Osteoblast (primary cell): ENCODE measurements around the gene TTLL13. TPM values are rescaled to one million over a fixed set of nuclear protein-coding genes. Genes with fewer than 3 reads are reported as not detected.
"Not testable (repeated sequence)": the region's sequence is repeated elsewhere in the genome, so short reads cannot be mapped to it uniquely, and the experiment has no call there.

Source experiments
- DNase-seq: peaks from one replicate; pipeline ENCODE4 v3.0.0; 2011; ENCODE audit warnings: low spot score, mixed read lengths; ENCODE audit not compliant: insufficient read length; ENCODE audit errors: missing footprints
- H2AFZ ChIP-seq: 2 replicates; pipeline ENCODE4 v1.6.0; 2011; ENCODE audit warnings: mild to moderate bottlenecking, low read length
- H3K27ac ChIP-seq: 2 replicates; pipeline ENCODE4 v1.5.1; 2011; ENCODE audit warnings: mild to moderate bottlenecking, low read depth, low read length, moderate library complexity
- H3K27me3 ChIP-seq: 2 replicates; pipeline ENCODE4 v1.6.0; 2012; ENCODE audit warnings: mild to moderate bottlenecking, control low read depth, inconsistent platforms, low read length, moderate library complexity; ENCODE audit not compliant: insufficient read depth
- H3K36me3 ChIP-seq: 2 replicates; pipeline ENCODE4 v1.5.1; 2011; ENCODE audit warnings: mild to moderate bottlenecking, low read length, control low read depth, moderate library complexity; ENCODE audit not compliant: insufficient read depth
- H3K4me1 ChIP-seq: 2 replicates; pipeline ENCODE4 v1.5.1; 2011; ENCODE audit warnings: mild to moderate bottlenecking, low read length, control low read depth, moderate library complexity; ENCODE audit not compliant: insufficient read depth
- H3K4me2 ChIP-seq: 2 replicates; pipeline ENCODE4 v1.6.0; 2011; ENCODE audit warnings: mild to moderate bottlenecking, low read length; ENCODE audit not compliant: insufficient read depth
- H3K4me3 ChIP-seq: fragments of 200-600 bp; sonication (generic); 3 replicates; pipeline ENCODE4 v1.5.1; 2012; ENCODE audit warnings: mild to moderate bottlenecking, low read length, inconsistent platforms; ENCODE audit not compliant: insufficient read depth
- H3K79me2 ChIP-seq: 2 replicates; pipeline ENCODE4 v1.6.0; 2012; ENCODE audit warnings: mild to moderate bottlenecking, low read length, control low read depth, inconsistent platforms; ENCODE audit not compliant: insufficient read depth
- H3K9me3 ChIP-seq: 2 replicates; pipeline ENCODE4 v1.5.1; 2011; ENCODE audit warnings: low read depth, low read length, control low read depth
- H4K20me1 ChIP-seq: 2 replicates; pipeline ENCODE4 v1.6.0; 2012; ENCODE audit warnings: mild to moderate bottlenecking, low read length, control low read depth; ENCODE audit not compliant: insufficient read depth
- CTCF ChIP-seq: IDR thresholded peaks from 2 replicates; pipeline ENCODE4 v1.5.1; 2011; ENCODE audit warnings: mild to moderate bottlenecking, low read depth, low read length, moderate library complexity; ENCODE audit errors: extremely low read depth
- total RNA-seq: library from RNA; depleted of rRNA; stranded (reverse); fragments of >200 nt; gene quantifications from 2 replicates; pipeline ENCODE4 v1.2.3, GENCODE V29; 2012

TTLL13 gene
- total RNA-seq, 1 donor, result under 0.01 TPM

- Histone ChIP-seq H3K27ac (no peak overlapping the region), H3K36me3 (no peaks in the 10 kb centered on the region), H3K9me3 (no peaks in the 10 kb centered on the region), H3K4me2 (peak overlapping the region; percentile 87), H3K4me3 (peak overlapping the region; percentile 82), H3K79me2 (no peaks in the 10 kb centered on the region), H4K20me1 (no peaks in the 10 kb centered on the region), H3K4me1 (peaks cover 5% of the 10 kb centered on the region), H2AFZ (peak overlapping the region; percentile 96), H3K27me3 (peaks cover 4% of the 10 kb centered on the region)
- no peak for TF ChIP-seq CTCF
- DNase-seq, result no peak
Observed at GRCh38 chr15:90248789-90249202, 560 bp upstream of the TTLL13 start.

- peaks cover 12% of the 10 kb centered on the region for H3K4me1 ChIP-seq
- no peaks in the 10 kb centered on the region for H3K27me3 ChIP-seq
- H3K9me3 ChIP-seq, result no peaks in the 10 kb centered on the region
- no peaks in the 10 kb centered on the region for H4K20me1 ChIP-seq
- H2AFZ ChIP-seq, result no peak overlapping the region
- no peaks in the 10 kb centered on the region for H3K36me3 ChIP-seq
- no peak for TF ChIP-seq CTCF
- no peak for DNase-seq
- H3K4me2 ChIP-seq, result no peak overlapping the region
- H3K27ac ChIP-seq, result no peak overlapping the region
- no peaks in the 10 kb centered on the region for H3K79me2 ChIP-seq
- H3K4me3 ChIP-seq, result no peak overlapping the region
Observed at GRCh38 chr15:90257776-90258175, 8.4 kb downstream of the TTLL13 start.

- Histone ChIP-seq H3K9me3 (no peaks in the 10 kb centered on the region), H3K4me2 (peak overlapping the region; percentile 0), H3K36me3 (no peaks in the 10 kb centered on the region), H3K4me3 (no peak overlapping the region), H2AFZ (no peak overlapping the region), H3K79me2 (no peaks in the 10 kb centered on the region), H3K27me3 (no peaks in the 10 kb centered on the region), H3K4me1 (peaks cover 15% of the 10 kb centered on the region), H3K27ac (no peak overlapping the region), H4K20me1 (no peaks in the 10 kb centered on the region)
- TF ChIP-seq CTCF, result no peak
- no peak for DNase-seq
Observed at GRCh38 chr15:90259524-90259923, 10.2 kb downstream of the TTLL13 start.

GRCh38 chr15:90260731-90261130, 11.4 kb downstream of the TTLL13 start:
- peaks cover 23% of the 10 kb centered on the region for H3K4me1 ChIP-seq
- DNase-seq, H4K20me1 ChIP-seq, H3K9me3 ChIP-seq, H3K36me3 ChIP-seq, H3K27me3 ChIP-seq, H3K27ac ChIP-seq, H3K4me2 ChIP-seq, H3K4me3 ChIP-seq, H3K79me2 ChIP-seq, H2AFZ ChIP-seq: not testable (repeated sequence)
